ENCODE measurements around the gene TMEM161B.
A peak's percentile ranks its signal among the peaks of the same experiment; 100 is the strongest.
"Not testable (repeated sequence)": the region's sequence is repeated elsewhere in the genome, so short reads cannot be mapped to it uniquely, and the experiment has no call there.

Gene TMEM161B

GRCh38 chr5:88268385-88269184, at the start of gene TMEM161B:
Gene TMEM161B, minus strand, starts transcription at chr5:88268845. Its CDS starts 122 bp downstream, at chr5:88268723.
- peak; percentile 69 for DNase-seq

- no peak for DNase-seq
Measured at GRCh38 chr5:88304356-88304755, 35.7 kb upstream of the TMEM161B start.

- no peak for DNase-seq
Measured at GRCh38 chr5:88298425-88298824, 29.8 kb upstream of the TMEM161B start.

- no peak for DNase-seq
Measured at GRCh38 chr5:88290801-88291200, 22.2 kb upstream of the TMEM161B start.

- no peak for DNase-seq
Measured at GRCh38 chr5:88288528-88289197, 20.0 kb upstream of the TMEM161B start.

GRCh38 chr5:88287846-88288527, 19.3 kb upstream of the TMEM161B start:
- DNase-seq: no peak

- no peak for DNase-seq
Measured at GRCh38 chr5:88287302-88287701, 18.7 kb upstream of the TMEM161B start.

- DNase-seq: no peak
Measured at GRCh38 chr5:88283690-88284089, 15.0 kb upstream of the TMEM161B start.

GRCh38 chr5:88281322-88281721, 12.7 kb upstream of the TMEM161B start:
- no peak for DNase-seq

- no peak for DNase-seq
Measured at GRCh38 chr5:88279584-88279983, 10.9 kb upstream of the TMEM161B start.

- no peak for DNase-seq
Measured at GRCh38 chr5:88276378-88276777, 7.7 kb upstream of the TMEM161B start.

- DNase-seq: no peak
Measured at GRCh38 chr5:88275581-88275980, 6.9 kb upstream of the TMEM161B start.

GRCh38 chr5:88269222-88269771, 652 bp upstream of the TMEM161B start:
- no peak for DNase-seq

GRCh38 chr5:88264565-88264964, 4.1 kb downstream of the TMEM161B start:
- DNase-seq: not testable (repeated sequence)

GRCh38 chr5:88263349-88263748, 5.3 kb downstream of the TMEM161B start:
- no peak for DNase-seq

- no peak for DNase-seq
Measured at GRCh38 chr5:88262116-88262515, 6.5 kb downstream of the TMEM161B start.

GRCh38 chr5:88258636-88259035, 10.0 kb downstream of the TMEM161B start:
- no peak for DNase-seq

- no peak for DNase-seq
Measured at GRCh38 chr5:88256872-88257271, 11.8 kb downstream of the TMEM161B start.

GRCh38 chr5:88256037-88256436, 12.6 kb downstream of the TMEM161B start:
- DNase-seq: no peak

GRCh38 chr5:88254320-88254719, 14.3 kb downstream of the TMEM161B start:
- no peak for DNase-seq

- no peak for DNase-seq
Measured at GRCh38 chr5:88251048-88251711, 17.5 kb downstream of the TMEM161B start.

- DNase-seq: no peak
Measured at GRCh38 chr5:88250010-88250409, 18.6 kb downstream of the TMEM161B start.
